OCI-LY1 (cell line): ENCODE measurements around the gene RBP3.

ENCODE experiments used
- H2AFZ ChIP-seq: fragments of 200-600 bp; sonication (generic), shearing (Covaris generic); 2 replicates; pipeline ENCODE4 v1.6.0; 2014; ENCODE audit warnings: antibody characterized with exemption, mild to moderate bottlenecking, low read length
- H3F3A ChIP-seq: fragments of 200-600 bp; sonication (generic), shearing (Covaris generic); 2 replicates; pipeline ENCODE4 v1.6.0; 2014; ENCODE audit warnings: mild to moderate bottlenecking, antibody characterized with exemption, low read length, moderate library complexity; ENCODE audit not compliant: insufficient read depth
- H3K27ac ChIP-seq: fragments of 200-600 bp; sonication (generic); 2 replicates; pipeline ENCODE4 v1.5.1; 2014; ENCODE audit warnings: low read length, mixed run types, mild to moderate bottlenecking, low read depth; ENCODE audit not compliant: poor library complexity, severe bottlenecking
- H3K27me3 ChIP-seq: fragments of 200-600 bp; sonication (generic); 2 replicates; pipeline ENCODE4 v1.6.0; 2014; ENCODE audit warnings: antibody characterized with exemption, mild to moderate bottlenecking, low read length, moderate library complexity; ENCODE audit not compliant: insufficient read depth
- H3K36me3 ChIP-seq: fragments of 200-600 bp; sonication (generic); 2 replicates; pipeline ENCODE4 v1.6.1; 2014; ENCODE audit warnings: mild to moderate bottlenecking, antibody characterized with exemption, low read length, moderate library complexity, mixed read lengths; ENCODE audit not compliant: insufficient read depth
- H3K4me1 ChIP-seq: fragments of 200-600 bp; sonication (generic); 2 replicates; pipeline ENCODE4 v1.5.1; 2014; ENCODE audit warnings: mild to moderate bottlenecking, low read length, moderate library complexity; ENCODE audit not compliant: insufficient read depth, severe bottlenecking
- H3K4me2 ChIP-seq: fragments of 200-600 bp; sonication (generic), shearing (Covaris generic); 2 replicates; pipeline ENCODE4 v1.6.1; 2014; ENCODE audit warnings: low read length
- H3K4me3 ChIP-seq: fragments of 200-600 bp; sonication (generic); 2 replicates; pipeline ENCODE4 v1.5.1; 2014; ENCODE audit warnings: low read length, low read depth, mild to moderate bottlenecking, mixed read lengths; ENCODE audit not compliant: poor library complexity, severe bottlenecking
- H3K79me2 ChIP-seq: fragments of 200-600 bp; shearing (Covaris generic); 2 replicates; pipeline ENCODE4 v1.6.1; 2016; ENCODE audit warnings: mixed run types, low read length, mixed read lengths; ENCODE audit not compliant: insufficient read depth
- H3K9ac ChIP-seq: fragments of 200-600 bp; sonication (generic), shearing (Covaris generic); 2 replicates; pipeline ENCODE4 v1.6.1; 2014; ENCODE audit warnings: mild to moderate bottlenecking, low read length, mixed read lengths
- H3K9me2 ChIP-seq: fragments of 200-600 bp; sonication (generic), shearing (Covaris generic); 2 replicates; pipeline ENCODE4 v1.6.1; 2014; ENCODE audit warnings: low read depth, mild to moderate bottlenecking, low read length, mixed read lengths
- H3K9me3 ChIP-seq: fragments of 200-600 bp; shearing (Covaris generic); 2 replicates; pipeline ENCODE4 v1.6.1; 2014; ENCODE audit warnings: low read length, mixed read lengths
- H4K20me1 ChIP-seq: fragments of 200-600 bp; sonication (generic), shearing (Covaris generic); 2 replicates; pipeline ENCODE4 v1.6.0; 2016; ENCODE audit warnings: mild to moderate bottlenecking, low read length; ENCODE audit not compliant: insufficient read depth
- CTCF ChIP-seq: fragments of 200-600 bp; sonication (generic), shearing (Covaris generic); IDR thresholded peaks from 2 replicates; pipeline ENCODE4 v1.5.1; 2017; ENCODE audit warnings: mild to moderate bottlenecking, antibody characterized with exemption, low read length, moderate library complexity, mixed read lengths
- EZH2 ChIP-seq: fragments of 200-600 bp; sonication (generic), shearing (Covaris generic); IDR thresholded peaks from 2 replicates; pipeline ENCODE4 v1.8.0; 2017; ENCODE audit warnings: borderline replicate concordance, mixed run types, mild to moderate bottlenecking, antibody characterized with exemption, low read length, moderate library complexity, mixed read lengths

RBP3 gene

GRCh38 chr10:47339759-47340607, 8.2 kb upstream of the RBP3 start:
- no peaks in the 10 kb centered on the region for H3F3A ChIP-seq
- H3K36me3 ChIP-seq = no peaks in the 10 kb centered on the region
- H3K4me3 ChIP-seq = no peak overlapping the region
- H3K9ac ChIP-seq = no peak overlapping the region
- no peaks in the 10 kb centered on the region for H3K9me2 ChIP-seq
- H3K27ac ChIP-seq = no peak overlapping the region
- H3K4me1 ChIP-seq = no peaks in the 10 kb centered on the region
- no peaks in the 10 kb centered on the region for H3K9me3 ChIP-seq
- no peak for TF ChIP-seq EZH2
- H3K27me3 ChIP-seq = 0 out of 2 replicates have a peak, but pooled peaks cover 5% of the 10 kb centered on the region
- H2AFZ ChIP-seq = no peak overlapping the region
- H3K4me2 ChIP-seq = no peak overlapping the region
- H4K20me1 ChIP-seq = no peaks in the 10 kb centered on the region
- H3K79me2 ChIP-seq = no peaks in the 10 kb centered on the region

GRCh38 chr10:47340608-47341170, 7.5 kb upstream of the RBP3 start:
- Histone ChIP-seq H3K27ac (no peak overlapping the region), H2AFZ (no peak overlapping the region), H3K4me1 (no peaks in the 10 kb centered on the region), H3F3A (no peaks in the 10 kb centered on the region), H3K9me3 (no peaks in the 10 kb centered on the region), H3K27me3 (0 out of 2 replicates have a peak, but pooled peaks cover 5% of the 10 kb centered on the region), H3K9ac (no peak overlapping the region), H3K4me2 (no peak overlapping the region), H3K36me3 (no peaks in the 10 kb centered on the region), H3K79me2 (no peaks in the 10 kb centered on the region), H4K20me1 (no peaks in the 10 kb centered on the region), H3K4me3 (no peak overlapping the region), H3K9me2 (no peaks in the 10 kb centered on the region)
- no peak for TF ChIP-seq EZH2
- peak; percentile 90 for TF ChIP-seq CTCF

GRCh38 chr10:47344996-47345870, 2.9 kb upstream of the RBP3 start:
- no peaks in the 10 kb centered on the region for H3K36me3 ChIP-seq
- H3K27ac ChIP-seq = no peak overlapping the region
- no peak overlapping the region for H3K4me2 ChIP-seq
- H2AFZ ChIP-seq = no peak overlapping the region
- no peaks in the 10 kb centered on the region for H3F3A ChIP-seq
- no peaks in the 10 kb centered on the region for H3K79me2 ChIP-seq
- H3K9ac ChIP-seq = no peak overlapping the region
- no peak overlapping the region for H3K4me3 ChIP-seq
- no peaks in the 10 kb centered on the region for H3K4me1 ChIP-seq
- TF ChIP-seq CTCF = no peak
- no peak for TF ChIP-seq EZH2
- no peaks in the 10 kb centered on the region for H3K27me3 ChIP-seq
- H3K9me3 ChIP-seq = no peaks in the 10 kb centered on the region
- H4K20me1 ChIP-seq = no peaks in the 10 kb centered on the region
- no peaks in the 10 kb centered on the region for H3K9me2 ChIP-seq
